Lower lobe of right lung (tissue), 2 donors: Measurements from ENCODE around the gene ADRA2C. TPM values are rescaled to one million over a fixed set of nuclear protein-coding genes. Genes with fewer than 3 reads are reported as not detected.

Experiments used
- ATAC-seq, 2 donors: fragments of 200-7000 bp; cut with Tn5 transposase; one replicate each; pipeline ENCODE4 v1.9.1; 2020 to 2022; ENCODE audit warnings: mild to moderate bottlenecking in 2 of 2, moderate library complexity in 2 of 2
- DNase-seq: peaks from one replicate; pipeline ENCODE4 v3.0.0-alpha.2; 2020
- H3K27ac ChIP-seq: fragments of 200-600 bp; one replicate; pipeline ENCODE4 v1.8.0; 2022
- H3K27me3 ChIP-seq: fragments of 200-600 bp; one replicate; pipeline ENCODE4 v1.8.0; 2022; ENCODE audit warnings: low read depth
- H3K36me3 ChIP-seq: fragments of 200-600 bp; one replicate; pipeline ENCODE4 v1.8.0; 2022; ENCODE audit warnings: mild to moderate bottlenecking
- H3K4me1 ChIP-seq: fragments of 200-600 bp; one replicate; pipeline ENCODE4 v1.8.0; 2022
- H3K4me3 ChIP-seq: fragments of 200-600 bp; one replicate; pipeline ENCODE4 v1.8.0; 2022; ENCODE audit warnings: mild to moderate bottlenecking
- H3K9me3 ChIP-seq: fragments of 200-600 bp; one replicate; pipeline ENCODE4 v1.8.0; 2022
- intact Hi-C: fragments of 100-400 bp; cut with DNase I; formaldehyde crosslinking; loops from one replicate; pipeline ENCODE4 v1.11.0; 2022
- long read RNA-seq: library from polyadenylated mRNA; unstranded; transcript quantifications from one replicate; pipeline ENCODE4 v2.0.0, GENCODE V29; 2021
- total RNA-seq: library from RNA; stranded (reverse); fragmentation: NEBNext Ultra II Directional; extraction: Animal tissue kit (Norgen Biotek cat#: 25700); gene quantifications from one replicate; pipeline ENCODE4 v1.2.1, GENCODE V29; 2021
- TF ChIP-seq, protein P1 (sequence below): fragments of 200-600 bp; IDR thresholded peaks from one replicate; pipeline ENCODE4 v1.8.0; 2022; ENCODE audit warnings: antibody characterized with exemption, mild to moderate bottlenecking
- donor health status: DM: no; HTN: yes; CAD: no; lungs with severe emphysema.

Gene ADRA2C
- 2.5 TPM for total RNA-seq
- long read RNA-seq, transcript ADRA2C-201 (1 exons, 2,129 nt) = major isoform, 12 of 12 reads
- long read RNA-seq, partial matches to known transcripts = 0 of 12 reads
- long read RNA-seq, other reads (novel, unspliced or antisense) = 0 of 12 reads

DNA sequence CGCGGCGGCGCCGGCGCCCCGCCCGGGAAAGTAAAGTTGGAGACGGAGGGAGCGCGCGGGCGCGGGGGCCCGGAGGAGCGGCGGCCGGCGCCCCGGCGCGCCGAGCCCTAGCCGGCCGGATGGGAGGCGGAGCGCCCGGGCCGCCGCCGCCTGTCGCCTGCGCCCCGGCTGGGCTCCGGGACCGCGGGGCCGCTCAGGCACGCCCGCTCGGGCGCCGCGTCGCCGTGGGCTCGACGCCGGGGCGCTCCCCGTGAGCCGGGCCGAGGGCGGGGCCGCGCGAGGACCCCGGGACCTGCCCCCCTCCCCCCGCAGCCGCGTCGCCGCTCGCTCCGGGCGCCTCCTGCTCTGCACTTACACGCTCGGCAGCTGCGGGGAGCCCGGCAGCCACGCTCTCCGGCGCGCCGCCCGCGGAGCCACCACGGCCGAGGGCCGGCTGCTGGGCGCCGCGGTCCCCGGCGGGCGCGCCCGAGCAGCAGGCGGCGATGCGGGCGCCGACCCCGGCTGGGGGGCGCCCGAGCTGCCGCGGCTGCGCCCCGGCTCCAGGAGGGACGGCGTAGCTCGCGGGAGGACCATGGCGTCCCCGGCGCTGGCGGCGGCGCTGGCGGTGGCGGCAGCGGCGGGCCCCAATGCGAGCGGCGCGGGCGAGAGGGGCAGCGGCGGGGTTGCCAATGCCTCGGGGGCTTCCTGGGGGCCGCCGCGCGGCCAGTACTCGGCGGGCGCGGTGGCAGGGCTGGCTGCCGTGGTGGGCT, at the start of gene ADRA2C:
Gene ADRA2C (plus strand): TSS at position 350 of the 749 bp plus-strand sequence. CDS start 222 bp downstream, at position 572.
- H3K27me3 ChIP-seq = peaks cover 55% of the 10 kb centered on the region

DNA sequence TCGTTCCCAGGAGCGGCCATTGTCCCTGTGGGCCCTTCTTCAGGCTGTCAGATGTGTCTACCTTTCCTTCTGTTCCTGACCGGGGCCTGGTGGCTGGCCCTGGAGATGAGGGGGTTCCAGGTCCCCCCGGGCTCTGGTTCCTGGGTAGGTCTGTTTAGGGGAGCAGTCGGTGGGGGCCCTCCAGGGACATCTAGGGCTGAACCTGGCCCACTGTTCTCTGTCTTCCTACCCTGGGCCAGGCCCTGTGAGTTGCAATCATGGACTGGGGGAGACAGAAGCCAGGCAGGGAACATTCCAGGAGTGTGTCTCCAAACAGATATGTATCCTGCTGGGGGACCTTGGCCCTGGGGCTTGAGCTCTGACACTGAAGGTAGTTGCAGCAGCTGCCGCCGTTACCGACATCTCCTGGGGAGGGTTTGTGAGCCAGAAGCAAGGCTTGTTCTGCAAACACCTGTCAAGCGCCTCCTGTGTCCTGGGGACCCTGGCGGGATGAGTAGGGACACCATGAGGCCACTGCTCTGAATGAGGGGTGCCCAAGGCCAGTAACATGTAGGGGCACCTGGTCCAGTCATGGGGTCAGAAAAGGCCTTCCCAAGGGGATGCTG, 49.5 kb upstream of the ADRA2C start:
- H3K27me3 ChIP-seq = peaks cover 26% of the 10 kb centered on the region

More for the DNA sequence above, at the start of gene ADRA2C:
- Histone ChIP-seq H3K36me3 (no peaks in the 10 kb centered on the region), H3K27ac (no peak within 1 kb of the TSS), H3K9me3 (no peaks in the 10 kb centered on the region), H3K4me3 (peak within 1 kb of the TSS; percentile 37), H3K4me1 (peaks cover 3% of the 10 kb centered on the region)
- DNase-seq = no peak
- intact Hi-C loops = no loop called here
- ATAC-seq = no peak
- TF ChIP-seq, protein P1, sequence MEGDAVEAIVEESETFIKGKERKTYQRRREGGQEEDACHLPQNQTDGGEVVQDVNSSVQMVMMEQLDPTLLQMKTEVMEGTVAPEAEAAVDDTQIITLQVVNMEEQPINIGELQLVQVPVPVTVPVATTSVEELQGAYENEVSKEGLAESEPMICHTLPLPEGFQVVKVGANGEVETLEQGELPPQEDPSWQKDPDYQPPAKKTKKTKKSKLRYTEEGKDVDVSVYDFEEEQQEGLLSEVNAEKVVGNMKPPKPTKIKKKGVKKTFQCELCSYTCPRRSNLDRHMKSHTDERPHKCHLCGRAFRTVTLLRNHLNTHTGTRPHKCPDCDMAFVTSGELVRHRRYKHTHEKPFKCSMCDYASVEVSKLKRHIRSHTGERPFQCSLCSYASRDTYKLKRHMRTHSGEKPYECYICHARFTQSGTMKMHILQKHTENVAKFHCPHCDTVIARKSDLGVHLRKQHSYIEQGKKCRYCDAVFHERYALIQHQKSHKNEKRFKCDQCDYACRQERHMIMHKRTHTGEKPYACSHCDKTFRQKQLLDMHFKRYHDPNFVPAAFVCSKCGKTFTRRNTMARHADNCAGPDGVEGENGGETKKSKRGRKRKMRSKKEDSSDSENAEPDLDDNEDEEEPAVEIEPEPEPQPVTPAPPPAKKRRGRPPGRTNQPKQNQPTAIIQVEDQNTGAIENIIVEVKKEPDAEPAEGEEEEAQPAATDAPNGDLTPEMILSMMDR = no peak

GRCh38 chr4:3717241-3717640, 48.9 kb upstream of the ADRA2C start:
- Histone ChIP-seq H3K36me3 (no peaks in the 10 kb centered on the region), H3K9me3 (no peaks in the 10 kb centered on the region), H3K4me3 (no peak overlapping the region), H3K4me1 (no peaks in the 10 kb centered on the region), H3K27me3 (peaks cover 28% of the 10 kb centered on the region), H3K27ac (no peak overlapping the region)
- intact Hi-C loops = no loop called here
- peak; percentile 30 for DNase-seq
- TF ChIP-seq, protein P1 = no peak
- ATAC-seq = no peak

More for the DNA sequence above, 49.5 kb upstream of the ADRA2C start:
- Histone ChIP-seq H3K4me3 (no peak overlapping the region), H3K36me3 (no peaks in the 10 kb centered on the region), H3K27ac (no peak overlapping the region), H3K9me3 (no peaks in the 10 kb centered on the region), H3K4me1 (no peaks in the 10 kb centered on the region)
- intact Hi-C loops = no loop called here
- ATAC-seq (no peak), DNase-seq (peak; percentile 40)
- TF ChIP-seq, protein P1 = no peak

DNA sequence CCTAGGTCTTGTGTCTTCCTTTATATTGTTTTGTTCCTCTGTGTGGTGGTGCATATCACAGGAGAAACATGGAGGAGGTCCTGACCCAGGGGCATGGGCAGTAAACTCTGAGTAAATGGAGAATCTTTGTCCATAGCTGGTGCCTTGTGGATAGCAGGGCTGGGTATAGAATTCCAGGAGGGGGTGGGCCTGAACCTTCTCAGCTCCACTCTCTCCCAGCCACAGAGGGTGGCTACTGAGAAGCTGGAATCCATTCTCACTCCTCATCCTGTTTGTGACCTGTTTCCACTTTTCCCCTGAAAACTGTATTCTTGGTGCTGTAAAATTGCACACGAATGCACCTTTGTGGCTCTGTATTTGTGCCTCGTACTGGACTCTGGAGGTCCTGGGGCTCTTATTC, 47.7 kb upstream of the ADRA2C start:
- intact Hi-C loops = no loop called here
- no peak overlapping the region for H3K4me3 ChIP-seq
- TF ChIP-seq, protein P1 = no peak
- DNase-seq = no peak
- H3K27me3 ChIP-seq = peaks cover 39% of the 10 kb centered on the region
- no peaks in the 10 kb centered on the region for H3K4me1 ChIP-seq
- no peak for ATAC-seq
- no peaks in the 10 kb centered on the region for H3K36me3 ChIP-seq
- H3K9me3 ChIP-seq = no peaks in the 10 kb centered on the region
- no peak overlapping the region for H3K27ac ChIP-seq

- no peaks in the 10 kb centered on the region for H3K4me1 ChIP-seq
- H3K27me3 ChIP-seq = peaks cover 47% of the 10 kb centered on the region
- TF ChIP-seq, protein P1 = no peak
- no peaks in the 10 kb centered on the region for H3K36me3 ChIP-seq
- DNase-seq = peak; percentile 34
- intact Hi-C loops = no loop called here
- no peaks in the 10 kb centered on the region for H3K9me3 ChIP-seq
- no peak overlapping the region for H3K27ac ChIP-seq
- no peak overlapping the region for H3K4me3 ChIP-seq
- no peak for ATAC-seq
These were observed 47.0 kb upstream of the ADRA2C start for GRCh38 chr4:3719191-3719590.
